ENCODE measurements around the gene SNCB.

Gene SNCB

GRCh38 chr5:176643491-176644219 is 13.3 kb upstream of the SNCB start:
- DNase-seq = no peak

DNA sequence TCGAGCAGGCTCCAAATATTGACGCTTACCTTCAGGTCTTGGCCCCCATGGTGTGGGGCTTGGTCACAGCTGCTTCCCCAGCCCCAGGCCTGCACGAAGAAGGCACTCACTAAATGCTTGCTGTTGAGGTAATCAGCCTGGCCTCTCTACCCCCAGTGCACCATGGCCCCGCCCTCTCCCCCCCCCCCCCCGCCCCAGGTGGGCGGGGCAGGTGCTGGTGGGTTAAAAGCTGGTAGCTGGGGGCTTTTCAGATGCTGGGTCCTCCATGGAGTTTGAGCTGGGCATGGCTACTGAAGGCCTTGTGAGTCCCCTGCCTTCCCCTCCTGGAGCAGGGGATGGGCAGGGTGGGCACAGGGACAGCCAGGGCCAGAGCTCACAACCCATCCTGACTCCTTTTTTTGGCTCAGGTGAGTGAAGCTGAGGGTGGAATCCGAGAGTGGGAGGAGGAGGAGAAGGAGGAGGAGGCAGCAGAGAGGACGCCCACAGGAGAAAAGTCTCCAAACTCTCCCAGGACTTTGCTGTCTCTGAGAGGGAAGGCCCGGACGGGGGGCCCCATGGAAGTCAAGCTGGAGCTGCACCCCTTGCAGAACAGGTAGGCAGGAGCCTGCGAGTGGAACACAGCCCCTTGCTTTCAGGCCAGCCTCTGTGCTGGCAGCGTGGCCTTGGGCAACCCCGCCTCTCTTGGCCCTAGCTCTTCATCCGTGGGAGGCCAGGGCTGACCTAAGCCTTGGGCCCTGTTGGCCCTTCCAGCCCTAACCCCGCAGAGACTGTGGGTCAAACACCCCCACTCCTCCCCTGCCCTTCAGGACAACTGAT is 12.5 kb upstream of the SNCB start:
- DNase-seq = no peak

DNA sequence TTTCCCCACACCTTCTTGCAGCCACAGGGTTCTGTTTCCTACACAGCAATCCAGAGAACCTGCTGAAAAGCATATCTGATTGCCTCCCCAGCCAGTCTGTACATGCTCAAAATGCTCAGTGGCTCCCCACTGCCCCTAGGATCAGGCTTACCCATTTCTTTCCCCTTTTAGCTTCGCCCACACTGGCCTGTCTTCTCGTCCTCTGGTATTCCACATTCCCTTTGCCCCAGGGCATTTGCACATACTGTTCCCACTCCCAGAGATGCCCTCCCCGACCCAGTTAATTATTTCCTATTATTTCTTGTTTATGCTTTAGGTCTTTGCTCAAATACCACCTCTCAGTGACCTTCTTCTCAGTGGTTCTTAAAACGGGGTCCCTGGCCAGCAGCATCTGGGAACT is 10.3 kb upstream of the SNCB start:
- DNase-seq = no peak

GRCh38 chr5:176639981-176640380 is 9.6 kb upstream of the SNCB start:
- no peak for DNase-seq

DNA sequence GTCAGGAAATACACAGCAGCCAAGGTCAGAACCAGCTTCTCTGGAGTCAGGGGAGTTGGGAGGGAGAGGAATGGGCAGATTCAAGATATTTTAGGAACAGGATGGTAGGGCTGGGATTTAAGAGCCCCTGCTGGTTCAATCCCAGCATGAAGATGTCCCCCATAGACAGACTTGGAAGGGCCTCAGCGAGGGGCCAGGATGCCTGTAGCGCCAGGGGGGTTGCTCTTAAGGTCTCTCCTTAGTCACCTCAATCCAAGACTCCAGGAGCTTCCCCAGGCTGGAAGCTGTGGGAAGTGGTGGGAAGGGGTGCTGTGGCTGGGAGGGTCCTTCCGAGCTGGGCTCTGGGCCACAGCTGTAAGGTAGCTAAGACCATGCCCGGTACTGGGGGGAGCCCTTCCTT is 8.9 kb upstream of the SNCB start:
- DNase-seq = no peak

GRCh38 chr5:176638437-176638836 is 8.1 kb upstream of the SNCB start:
- no peak for DNase-seq

- DNase-seq = no peak
These were observed 7.2 kb upstream of the SNCB start for GRCh38 chr5:176637556-176637955.

GRCh38 chr5:176636426-176636825 is 6.1 kb upstream of the SNCB start:
- no peak for DNase-seq

- no peak for DNase-seq
These were observed 3.3 kb upstream of the SNCB start for GRCh38 chr5:176633598-176633997.

DNA sequence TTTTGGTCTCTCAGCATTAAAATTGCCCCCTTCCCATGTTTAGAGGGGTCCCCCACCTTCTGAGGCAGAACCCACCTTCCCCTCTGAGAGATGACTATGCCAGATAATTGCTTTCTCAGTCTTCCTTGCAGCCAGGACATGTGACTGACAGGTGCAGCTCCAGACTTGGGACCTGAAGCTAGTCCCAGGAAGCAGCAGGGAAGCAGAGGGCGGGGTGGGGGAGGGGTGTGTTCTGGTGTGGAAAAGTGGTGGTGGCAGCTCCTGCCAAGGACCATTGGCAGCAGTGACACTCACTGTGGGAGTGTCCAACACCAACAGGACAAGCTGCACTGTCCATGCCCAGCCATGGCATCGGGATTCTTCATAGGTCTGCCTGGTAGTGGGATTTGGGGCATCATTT is 2.4 kb upstream of the SNCB start:
- DNase-seq = no peak

DNA sequence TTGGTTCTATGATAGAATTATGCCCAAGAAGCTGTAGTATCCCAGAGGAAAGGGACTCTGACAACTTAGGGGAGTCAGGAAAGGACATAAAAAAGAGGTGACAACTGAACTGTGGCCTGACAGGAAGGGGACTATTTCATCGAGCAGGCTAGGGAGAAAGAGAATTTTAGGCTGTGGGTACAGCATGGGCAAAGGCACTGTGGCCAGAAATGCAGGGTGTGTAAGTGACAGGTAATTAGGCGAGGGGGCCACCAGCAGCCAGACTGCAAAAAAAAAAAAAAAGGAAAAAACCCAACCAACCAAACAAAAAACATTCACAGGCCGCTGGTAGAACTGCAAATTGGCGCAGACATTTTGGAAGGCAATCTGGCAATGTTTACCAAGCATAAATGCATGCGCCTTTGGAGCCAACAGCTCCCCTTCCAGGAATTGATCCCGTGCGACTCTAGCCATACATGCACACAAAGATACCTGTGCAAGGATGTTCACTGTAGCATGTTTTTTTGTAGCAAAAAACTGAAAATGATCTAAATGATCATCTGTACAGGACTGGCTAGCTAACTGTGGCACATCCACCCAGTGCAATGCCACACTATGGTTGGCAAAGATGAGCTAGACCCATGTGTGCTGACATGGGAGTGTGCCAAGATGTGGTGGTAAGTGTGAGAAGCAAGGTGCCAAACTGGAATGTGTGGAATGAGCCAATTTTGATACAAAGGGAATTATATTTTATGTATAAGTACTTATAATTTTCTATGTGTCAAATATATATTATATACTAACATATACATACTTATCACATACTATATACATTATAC is 1.3 kb upstream of the SNCB start:
- DNase-seq = no peak

DNA sequence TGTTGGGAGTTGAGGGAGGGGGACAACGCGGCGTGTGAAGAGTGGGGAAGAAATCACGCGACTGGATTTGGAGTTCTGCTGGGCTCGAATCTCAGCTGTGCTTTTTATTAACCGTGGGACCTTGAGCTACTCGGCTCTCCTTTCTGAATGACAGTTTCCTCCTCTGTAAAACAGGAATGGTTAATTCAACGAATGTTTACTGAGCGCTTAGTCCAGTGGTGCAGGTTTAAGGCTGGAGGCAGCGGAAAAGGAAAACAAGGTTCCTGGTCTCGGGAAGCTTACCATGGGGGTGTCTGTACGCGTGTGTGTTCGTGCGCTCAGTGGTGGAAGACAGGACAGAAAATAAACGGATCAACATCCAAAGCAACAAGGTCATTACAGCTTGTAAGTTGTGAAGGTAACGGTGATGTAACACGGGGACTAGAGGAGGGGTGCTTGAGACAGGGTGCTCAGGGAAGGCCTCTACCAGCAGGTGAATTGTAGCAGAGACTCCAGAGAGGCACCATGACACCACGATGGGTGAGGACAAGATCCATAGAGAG is 418 bp upstream of the SNCB start:
- DNase-seq = no peak

DNA sequence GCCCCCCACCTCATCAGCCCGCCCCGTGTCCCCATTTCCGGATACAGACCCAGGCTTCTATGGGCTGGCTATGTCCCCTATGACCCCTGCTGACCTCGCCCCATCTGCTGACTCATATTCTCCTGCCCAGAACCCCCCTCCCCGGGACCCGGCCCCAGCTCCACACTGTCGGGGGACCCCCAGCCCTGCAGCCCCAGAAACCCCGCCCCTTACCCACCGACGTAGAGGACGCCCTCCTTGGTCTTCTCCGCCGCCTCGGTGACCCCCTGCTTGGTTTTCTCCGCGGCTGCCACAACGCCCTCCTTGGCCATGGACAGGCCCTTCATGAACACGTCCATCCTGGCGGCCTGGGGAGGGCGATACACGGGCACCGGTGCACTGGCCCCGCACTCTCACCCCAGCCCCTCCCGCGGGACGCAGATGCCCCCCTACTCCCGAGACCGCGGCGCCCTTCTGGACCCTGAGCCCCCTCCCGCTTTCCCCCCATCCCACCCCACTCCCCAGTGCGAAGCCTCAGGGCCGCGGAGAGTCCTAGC is 949 bp downstream of the SNCB start:
- DNase-seq = no peak

DNA sequence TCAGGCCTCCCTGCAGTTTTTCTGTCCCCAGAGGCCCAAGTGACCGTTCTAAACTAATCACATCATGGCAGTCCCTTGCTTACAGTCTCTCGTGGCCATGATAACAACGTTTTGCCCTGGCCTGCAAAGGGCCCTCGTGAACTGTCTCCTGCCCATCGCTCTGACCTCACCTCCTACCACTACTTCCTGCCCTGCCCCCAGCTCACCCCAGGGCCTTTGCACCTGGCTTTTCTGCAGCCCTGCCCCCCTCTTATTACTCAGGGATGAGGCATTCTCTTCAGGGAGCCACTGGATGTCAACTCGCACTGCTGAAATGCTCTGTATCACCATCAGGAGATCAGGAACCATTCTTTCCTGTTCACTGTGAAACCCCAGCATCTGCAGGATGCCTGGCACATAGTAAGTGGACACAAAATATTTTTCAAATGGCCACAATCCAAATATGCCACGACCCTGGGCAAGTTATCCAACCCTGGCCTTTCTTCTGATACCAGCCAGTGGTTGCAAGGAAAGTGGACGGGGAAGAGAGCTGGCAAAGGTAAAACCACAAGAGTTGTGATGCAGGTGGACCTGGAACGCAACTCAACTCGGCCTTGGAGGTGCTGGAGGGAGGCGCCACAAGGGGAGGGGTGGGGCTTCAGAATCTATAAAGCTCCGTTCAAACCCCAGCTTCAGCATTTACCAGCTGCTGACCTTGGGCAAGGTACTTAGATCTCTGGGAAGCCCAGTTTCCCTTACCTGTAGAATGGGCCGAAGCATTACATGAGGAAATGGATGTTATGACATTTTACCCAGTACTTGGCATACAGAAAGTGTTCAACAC is 1.7 kb downstream of the SNCB start:
- no peak for DNase-seq

- no peak for DNase-seq
These were observed 2.8 kb downstream of the SNCB start for GRCh38 chr5:176627582-176627981.

- no peak for DNase-seq
These were observed 3.5 kb downstream of the SNCB start for GRCh38 chr5:176626876-176627236.

- DNase-seq = no peak
These were observed 4.1 kb downstream of the SNCB start for GRCh38 chr5:176625966-176626875.

DNA sequence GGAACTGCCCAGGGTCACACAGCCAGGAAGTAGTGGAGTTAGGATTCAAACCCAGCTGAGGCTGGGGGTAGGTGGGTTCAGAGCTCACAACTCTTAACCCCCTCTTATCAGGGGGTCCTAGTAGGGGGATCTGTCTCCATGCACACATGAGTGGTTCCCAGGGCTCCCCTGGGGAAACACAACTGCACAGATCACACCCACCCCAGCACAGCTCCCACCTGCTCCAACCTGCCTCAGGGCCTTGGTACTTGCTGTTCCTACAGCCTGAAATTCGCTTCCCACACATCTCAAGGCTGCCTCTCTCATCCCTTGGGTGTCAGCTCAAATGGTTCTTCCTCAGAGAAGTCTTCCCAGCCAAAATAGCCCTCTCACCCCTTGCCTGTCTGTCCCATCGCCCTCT is 4.8 kb downstream of the SNCB start:
- DNase-seq = no peak

DNA sequence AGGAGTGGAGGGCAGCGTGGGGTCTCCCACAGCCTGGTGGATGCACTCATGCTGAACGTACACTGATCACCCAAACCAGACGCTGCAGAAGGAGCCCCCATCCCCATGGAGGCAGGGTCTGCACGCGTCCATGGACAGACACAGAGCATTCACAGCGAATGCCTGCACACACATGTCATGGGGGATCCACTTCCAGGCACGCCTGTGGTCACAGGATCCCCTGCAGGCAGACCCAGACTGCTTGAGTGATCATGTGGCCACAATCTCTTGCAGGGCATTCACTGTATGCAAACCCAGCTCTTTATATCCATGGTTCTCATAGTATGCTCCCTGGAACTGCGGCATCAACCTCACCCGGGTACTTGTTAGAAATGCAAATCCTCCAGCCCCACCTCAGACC is 5.4 kb downstream of the SNCB start:
- no peak for DNase-seq

DNA sequence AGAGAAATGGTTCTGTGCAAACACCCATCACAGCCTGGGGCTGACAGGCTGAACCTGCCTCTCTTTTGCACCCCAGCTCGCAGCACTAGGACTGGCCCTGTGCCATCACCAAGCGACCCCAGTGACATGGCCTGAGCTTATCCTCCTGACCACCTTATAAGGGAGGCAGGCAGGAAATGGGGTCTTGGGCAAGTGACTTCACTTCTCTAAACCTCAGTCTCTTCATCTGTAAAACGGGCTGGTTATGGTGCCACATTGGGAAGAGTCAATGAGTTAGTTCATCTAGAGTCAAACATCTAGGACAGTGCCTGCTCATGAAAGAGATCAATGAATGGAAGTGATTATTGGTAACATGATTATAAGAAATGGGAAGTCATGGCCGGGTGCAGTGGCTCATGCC is 6.2 kb downstream of the SNCB start:
- no peak for DNase-seq

DNA sequence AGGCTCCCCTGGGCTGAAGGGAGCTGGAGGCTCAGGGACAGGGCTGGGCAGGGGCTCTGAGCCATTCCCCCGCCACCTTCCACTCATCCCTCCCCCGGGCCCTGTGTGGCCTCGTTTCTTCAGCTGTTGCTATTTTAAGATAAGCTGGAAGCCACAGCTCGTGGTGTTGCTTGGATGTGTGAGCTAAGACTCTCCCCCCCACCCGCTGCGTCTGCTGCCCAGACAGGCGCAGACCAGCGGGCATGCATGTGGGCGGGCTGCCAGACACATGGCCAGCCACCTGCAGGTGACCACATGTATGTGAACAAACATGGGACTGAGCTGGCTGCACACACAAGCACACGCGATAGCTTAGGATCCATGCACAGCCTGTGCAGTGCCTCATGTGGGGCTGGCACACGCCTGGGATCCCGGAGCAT is 8.7 kb downstream of the SNCB start:
- DNase-seq = no peak

All from NCI-H1930 (cell line).